IPS-18a (cell line): Measurements from ENCODE around the gene DDX52.

Source experiments
- H3K27ac ChIP-seq: one replicate; pipeline ENCODE4 v1.5.1; 2013; ENCODE audit warnings: low read length
- H3K27me3 ChIP-seq: one replicate; pipeline ENCODE4 v1.6.1; 2013; ENCODE audit warnings: mild to moderate bottlenecking, low read length; ENCODE audit not compliant: control insufficient read depth, insufficient read depth
- H3K36me3 ChIP-seq: one replicate; pipeline ENCODE4 v1.6.1; 2013; ENCODE audit warnings: low read depth, low read length; ENCODE audit not compliant: control insufficient read depth
- H3K4me1 ChIP-seq: one replicate; pipeline ENCODE4 v1.6.1; 2013; ENCODE audit warnings: low read depth, low read length; ENCODE audit not compliant: control insufficient read depth
- H3K4me3 ChIP-seq: one replicate; pipeline ENCODE4 v1.5.1; 2013; ENCODE audit warnings: low read length
- H3K9ac ChIP-seq: one replicate; pipeline ENCODE4 v1.6.1; 2013; ENCODE audit warnings: mild to moderate bottlenecking, low read length, moderate library complexity
- H3K9me3 ChIP-seq: one replicate; pipeline ENCODE4 v1.6.1; 2013; ENCODE audit warnings: low read depth, low read length; ENCODE audit not compliant: control insufficient read depth

Gene DDX52

GRCh38 chr17:37570527-37571093, 72.6 kb downstream of the DDX52 start:
- Histone ChIP-seq H3K4me3 (no peak overlapping the region), H3K27me3 (no peaks in the 10 kb centered on the region), H3K4me1 (no peaks in the 10 kb centered on the region), H3K27ac (no peak overlapping the region), H3K36me3 (peaks cover 33% of the 10 kb centered on the region), H3K9ac (no peak overlapping the region), H3K9me3 (no peaks in the 10 kb centered on the region)

DNA sequence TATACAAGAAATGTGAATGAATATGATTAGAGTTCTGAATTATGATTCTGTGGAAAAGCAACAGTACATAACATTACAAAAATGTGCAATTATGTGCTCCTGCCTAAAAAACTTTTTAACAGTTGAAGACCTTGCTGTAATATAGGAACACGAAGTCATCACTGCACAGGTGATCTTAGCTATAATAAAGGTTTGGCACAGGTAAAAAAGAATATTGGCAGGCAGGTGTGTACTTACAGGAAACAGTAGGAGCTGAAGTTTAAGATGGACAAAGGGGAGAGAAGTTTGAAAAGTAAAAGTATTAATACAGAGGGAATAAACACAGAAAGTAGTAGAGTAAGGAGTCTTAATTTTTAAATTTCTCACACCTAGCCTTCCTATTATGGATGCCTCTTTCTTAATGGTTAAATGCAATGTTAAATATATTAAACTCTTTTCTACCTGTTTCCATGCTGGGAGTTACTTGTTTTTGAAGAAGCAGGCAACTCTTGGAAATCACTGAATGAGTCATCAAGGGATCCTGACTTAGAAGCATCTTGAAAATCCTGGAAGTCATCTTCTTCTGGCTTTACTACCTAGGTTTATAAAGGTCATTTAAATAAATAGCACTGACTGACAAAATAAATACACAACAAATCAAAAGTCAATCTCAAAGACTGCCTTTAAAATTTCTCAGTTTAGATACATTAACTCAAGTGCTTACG, 74.7 kb downstream of the DDX52 start:
- Histone ChIP-seq H3K9ac (no peak overlapping the region), H3K9me3 (no peaks in the 10 kb centered on the region), H3K27ac (no peak overlapping the region), H3K27me3 (no peaks in the 10 kb centered on the region), H3K36me3 (peaks cover 37% of the 10 kb centered on the region), H3K4me1 (no peaks in the 10 kb centered on the region), H3K4me3 (no peak overlapping the region)

- no peak overlapping the region for H3K9ac ChIP-seq
- no peaks in the 10 kb centered on the region for H3K27me3 ChIP-seq
- peaks cover 2% of the 10 kb centered on the region for H3K4me1 ChIP-seq
- H3K9me3 ChIP-seq, result no peaks in the 10 kb centered on the region
- H3K27ac ChIP-seq, result no peak overlapping the region
- no peak overlapping the region for H3K4me3 ChIP-seq
- peaks cover 37% of the 10 kb centered on the region for H3K36me3 ChIP-seq
Observed at GRCh38 chr17:37567538-37567937, 75.7 kb downstream of the DDX52 start.

DNA sequence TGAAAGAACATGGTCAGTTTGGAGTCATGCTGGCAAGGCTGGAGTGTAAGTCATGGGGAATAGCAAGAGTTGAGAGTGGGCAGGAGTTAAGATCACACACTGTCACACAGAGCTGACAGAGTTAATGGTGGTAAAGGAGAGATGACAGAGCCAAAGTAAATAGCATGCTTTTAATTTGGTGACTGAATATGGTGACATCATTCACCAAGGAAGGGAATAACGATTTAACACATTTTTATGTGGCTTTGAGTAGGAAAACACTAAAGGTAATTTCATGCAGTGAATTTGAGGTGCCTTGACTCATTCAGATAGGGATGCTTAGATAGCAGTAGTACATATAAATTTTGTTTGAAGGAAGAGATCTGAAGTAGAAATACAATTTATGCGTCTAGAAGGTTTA, 76.1 kb downstream of the DDX52 start:
- H3K36me3 ChIP-seq, result peaks cover 37% of the 10 kb centered on the region
- H3K27ac ChIP-seq, result no peak overlapping the region
- no peaks in the 10 kb centered on the region for H3K9me3 ChIP-seq

GRCh38 chr17:37564252-37564651, 79.0 kb downstream of the DDX52 start:
- peaks cover 36% of the 10 kb centered on the region for H3K36me3 ChIP-seq
- H3K27ac ChIP-seq, result no peak overlapping the region
- H3K4me1 ChIP-seq, result peaks cover 8% of the 10 kb centered on the region
- no peak overlapping the region for H3K9ac ChIP-seq
- H3K9me3 ChIP-seq, result no peaks in the 10 kb centered on the region
- H3K27me3 ChIP-seq, result no peaks in the 10 kb centered on the region
- no peak overlapping the region for H3K4me3 ChIP-seq

More for the DNA sequence above, 76.1 kb downstream of the DDX52 start:
- Histone ChIP-seq H3K4me3 (no peak overlapping the region), H3K27me3 (no peaks in the 10 kb centered on the region), H3K4me1 (peaks cover 6% of the 10 kb centered on the region), H3K9ac (no peak overlapping the region)

DNA sequence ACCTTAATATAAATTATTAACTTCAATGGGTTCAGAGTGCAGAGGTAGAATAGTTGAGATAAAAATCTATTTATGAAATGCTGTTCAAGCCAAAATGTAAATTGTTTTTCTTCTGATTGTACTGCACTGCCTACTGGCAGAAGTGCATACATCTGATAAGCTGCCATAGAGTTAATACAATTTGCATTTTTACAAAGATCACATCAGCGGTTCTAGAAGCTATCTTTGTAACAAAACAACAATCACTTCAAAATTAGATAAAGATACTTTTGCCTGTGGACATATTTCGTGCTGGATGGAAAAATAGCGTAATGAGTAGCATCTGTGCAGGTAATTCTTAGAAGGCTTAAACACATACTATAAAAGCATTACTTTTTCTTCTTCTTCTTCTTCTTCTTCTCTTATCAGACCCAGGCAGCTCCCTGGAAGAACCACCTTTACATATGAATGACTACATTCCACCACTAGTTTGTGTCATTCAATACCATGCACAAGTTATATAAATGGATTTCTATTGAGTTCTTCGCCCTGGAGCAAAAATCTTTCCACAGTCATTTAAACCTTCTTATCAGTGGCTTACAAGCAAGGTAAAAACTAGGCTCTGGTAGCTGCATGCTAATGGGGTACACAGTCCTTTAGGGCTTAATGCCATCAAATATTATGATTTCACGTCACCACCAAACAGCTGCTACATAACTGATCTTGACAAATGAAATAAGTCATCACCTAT, 81.1 kb downstream of the DDX52 start:
- Histone ChIP-seq H3K4me1 (peaks cover 8% of the 10 kb centered on the region), H3K4me3 (no peak overlapping the region), H3K36me3 (peaks cover 36% of the 10 kb centered on the region), H3K27ac (no peak overlapping the region), H3K9me3 (no peaks in the 10 kb centered on the region), H3K27me3 (no peaks in the 10 kb centered on the region), H3K9ac (no peak overlapping the region)
